Neural cell (in vitro differentiated cells): ENCODE data around the gene GRID1. TPM values are rescaled to one million over a fixed set of nuclear protein-coding genes. Genes with fewer than 3 reads are reported as not detected.

Experiments
- H2AFZ ChIP-seq: fragments of 200-600, 300-800 bp; sonication (generic), shearing (Covaris generic); 2 replicates; pipeline ENCODE4 v1.6.0; 2014; ENCODE audit warnings: low read depth, mild to moderate bottlenecking, antibody characterized with exemption, low read length, moderate library complexity
- H3F3A ChIP-seq: fragments of 200-600 bp; shearing (Covaris generic); 2 replicates; pipeline ENCODE4 v1.6.1; 2016; ENCODE audit warnings: mild to moderate bottlenecking, moderate library complexity, mixed read lengths, antibody characterized with exemption, low read length; ENCODE audit not compliant: insufficient read depth, poor library complexity, severe bottlenecking
- H3K27ac ChIP-seq: fragments of 200-600, 300-800 bp; sonication (generic), shearing (Covaris generic); 2 replicates; pipeline ENCODE4 v1.5.1; 2014; ENCODE audit warnings: mild to moderate bottlenecking, low read length, moderate library complexity
- H3K27me3 ChIP-seq: fragments of 300-800, 200-600 bp; sonication (generic), shearing (Covaris generic); 2 replicates; pipeline ENCODE4 v1.6.0; 2014; ENCODE audit warnings: mild to moderate bottlenecking, low read depth, low read length, moderate library complexity; ENCODE audit not compliant: insufficient read depth
- H3K36me3 ChIP-seq: fragments of 300-800, 200-600 bp; sonication (generic), shearing (Covaris generic); 2 replicates; pipeline ENCODE4 v1.5.1; 2014; ENCODE audit warnings: mild to moderate bottlenecking, antibody characterized with exemption, low read length, moderate library complexity; ENCODE audit not compliant: insufficient read depth
- H3K4me2 ChIP-seq: fragments of 300-800, 200-600 bp; sonication (generic), shearing (Covaris generic); 2 replicates; pipeline ENCODE4 v1.6.0; 2014; ENCODE audit warnings: mild to moderate bottlenecking, low read length
- H3K4me3 ChIP-seq: fragments of 300-800, 200-600 bp; sonication (generic), shearing (Covaris generic); 2 replicates; pipeline ENCODE4 v1.5.1; 2014; ENCODE audit warnings: mild to moderate bottlenecking, low read length, moderate library complexity
- H3K79me2 ChIP-seq: fragments of 200-600 bp; shearing (Covaris generic); replicated peaks from 2 replicates; pipeline ENCODE4 v1.6.0; 2014; ENCODE audit warnings: mild to moderate bottlenecking, low read length, moderate library complexity; ENCODE audit not compliant: insufficient read depth
- H3K9ac ChIP-seq: fragments of 300-800, 200-600 bp; sonication (generic), shearing (Covaris generic); 2 replicates; pipeline ENCODE4 v1.6.1; 2016; ENCODE audit warnings: mild to moderate bottlenecking, low read length, mixed read lengths
- H3K9me2 ChIP-seq: fragments of 200-600 bp; shearing (Covaris generic); 2 replicates; pipeline ENCODE4 v1.6.1; 2016; ENCODE audit warnings: mild to moderate bottlenecking, low read length, mixed read lengths; ENCODE audit not compliant: insufficient read depth
- H3K9me3 ChIP-seq: fragments of 200-600, 300-800 bp; sonication (generic), shearing (Covaris generic); 2 replicates; pipeline ENCODE4 v1.6.1; 2016; ENCODE audit warnings: mild to moderate bottlenecking, mixed run types, low read length, moderate library complexity, mixed read lengths
- H4K20me1 ChIP-seq: fragments of 200-600 bp; shearing (Covaris generic); 2 replicates; pipeline ENCODE4 v1.6.1; 2016; ENCODE audit warnings: mild to moderate bottlenecking, mixed run types; ENCODE audit not compliant: insufficient read depth
- EP300 ChIP-seq: fragments of 450-650 bp; conservative IDR thresholded peaks from 2 replicates; pipeline ENCODE4 v1.6.1; 2014; ENCODE audit warnings: antibody characterized with exemption, mild to moderate bottlenecking, moderate library complexity; ENCODE audit not compliant: poor library complexity, severe bottlenecking
- EZH2 ChIP-seq: fragments of 200-600, 300-800 bp; shearing (Covaris generic), sonication (generic); IDR thresholded peaks from 2 replicates; pipeline ENCODE4 v1.6.1; 2014; ENCODE audit warnings: antibody characterized with exemption, low read length, borderline replicate concordance, mild to moderate bottlenecking; ENCODE audit not compliant: insufficient read depth, poor library complexity, severe bottlenecking
- MXI1 ChIP-seq: fragments of 450-650 bp; conservative IDR thresholded peaks from 2 replicates; pipeline ENCODE4 v1.6.1; 2014; ENCODE audit warnings: antibody characterized with exemption, mild to moderate bottlenecking; ENCODE audit not compliant: poor library complexity, severe bottlenecking
- POLR2AphosphoS5 ChIP-seq: IDR thresholded peaks from 2 replicates; pipeline ENCODE4 v1.6.1; 2012
- RAD21 ChIP-seq: fragments of 450-650 bp; conservative IDR thresholded peaks from 2 replicates; pipeline ENCODE4 v1.6.1; 2014; ENCODE audit warnings: antibody characterized with exemption, mild to moderate bottlenecking, moderate library complexity
- REST ChIP-seq: IDR thresholded peaks from 2 replicates; pipeline ENCODE4 v1.6.1; 2012; ENCODE audit warnings: borderline replicate concordance
- SMC3 ChIP-seq: fragments of 450-650 bp; conservative IDR thresholded peaks from 2 replicates; pipeline ENCODE4 v1.6.1; 2014; ENCODE audit warnings: antibody characterized with exemption, mild to moderate bottlenecking, moderate library complexity; ENCODE audit not compliant: poor library complexity
- TAF1 ChIP-seq: IDR thresholded peaks from 2 replicates; pipeline ENCODE4 v1.6.1; 2012; ENCODE audit warnings: low read depth
- polyA plus RNA-seq: library from polyadenylated mRNA; depleted of rRNA; stranded (reverse); fragments of >200 nt; gene quantifications from 2 replicates; pipeline ENCODE4 v1.2.3, GENCODE V29; 2014
- TF ChIP-seq, protein P1 (sequence below): fragments of 450-650 bp; IDR thresholded peaks from 2 replicates; pipeline ENCODE4 v1.5.1; 2014; ENCODE audit warnings: antibody characterized with exemption, mild to moderate bottlenecking, moderate library complexity; ENCODE audit not compliant: poor library complexity, severe bottlenecking

Gene GRID1
- polyA plus RNA-seq, 1 donor from 2014 or later = 7.3 TPM

GRCh38 chr10:86198271-86198670, 168.3 kb downstream of the GRID1 start:
- no peaks in the 10 kb centered on the region for H3K79me2 ChIP-seq
- H3F3A ChIP-seq = no peaks in the 10 kb centered on the region
- H3K9me3 ChIP-seq = no peaks in the 10 kb centered on the region
- no peak overlapping the region for H3K27ac ChIP-seq
- H3K9me2 ChIP-seq = no peaks in the 10 kb centered on the region
- no peak overlapping the region for H3K4me3 ChIP-seq
- H3K9ac ChIP-seq = no peak overlapping the region
- H3K27me3 ChIP-seq = no peaks in the 10 kb centered on the region
- no peak overlapping the region for H3K4me2 ChIP-seq
- TF ChIP-seq POLR2AphosphoS5 (no peak), EZH2 (no peak), SMC3 (no peak), MXI1 (no peak), REST (no peak), TAF1 (no peak), RAD21 (no peak), EP300 (no peak)
- TF ChIP-seq, protein P1, sequence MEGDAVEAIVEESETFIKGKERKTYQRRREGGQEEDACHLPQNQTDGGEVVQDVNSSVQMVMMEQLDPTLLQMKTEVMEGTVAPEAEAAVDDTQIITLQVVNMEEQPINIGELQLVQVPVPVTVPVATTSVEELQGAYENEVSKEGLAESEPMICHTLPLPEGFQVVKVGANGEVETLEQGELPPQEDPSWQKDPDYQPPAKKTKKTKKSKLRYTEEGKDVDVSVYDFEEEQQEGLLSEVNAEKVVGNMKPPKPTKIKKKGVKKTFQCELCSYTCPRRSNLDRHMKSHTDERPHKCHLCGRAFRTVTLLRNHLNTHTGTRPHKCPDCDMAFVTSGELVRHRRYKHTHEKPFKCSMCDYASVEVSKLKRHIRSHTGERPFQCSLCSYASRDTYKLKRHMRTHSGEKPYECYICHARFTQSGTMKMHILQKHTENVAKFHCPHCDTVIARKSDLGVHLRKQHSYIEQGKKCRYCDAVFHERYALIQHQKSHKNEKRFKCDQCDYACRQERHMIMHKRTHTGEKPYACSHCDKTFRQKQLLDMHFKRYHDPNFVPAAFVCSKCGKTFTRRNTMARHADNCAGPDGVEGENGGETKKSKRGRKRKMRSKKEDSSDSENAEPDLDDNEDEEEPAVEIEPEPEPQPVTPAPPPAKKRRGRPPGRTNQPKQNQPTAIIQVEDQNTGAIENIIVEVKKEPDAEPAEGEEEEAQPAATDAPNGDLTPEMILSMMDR = no peak
- H2AFZ ChIP-seq = no peak overlapping the region
- H3K36me3 ChIP-seq = no peaks in the 10 kb centered on the region
- no peaks in the 10 kb centered on the region for H4K20me1 ChIP-seq

DNA sequence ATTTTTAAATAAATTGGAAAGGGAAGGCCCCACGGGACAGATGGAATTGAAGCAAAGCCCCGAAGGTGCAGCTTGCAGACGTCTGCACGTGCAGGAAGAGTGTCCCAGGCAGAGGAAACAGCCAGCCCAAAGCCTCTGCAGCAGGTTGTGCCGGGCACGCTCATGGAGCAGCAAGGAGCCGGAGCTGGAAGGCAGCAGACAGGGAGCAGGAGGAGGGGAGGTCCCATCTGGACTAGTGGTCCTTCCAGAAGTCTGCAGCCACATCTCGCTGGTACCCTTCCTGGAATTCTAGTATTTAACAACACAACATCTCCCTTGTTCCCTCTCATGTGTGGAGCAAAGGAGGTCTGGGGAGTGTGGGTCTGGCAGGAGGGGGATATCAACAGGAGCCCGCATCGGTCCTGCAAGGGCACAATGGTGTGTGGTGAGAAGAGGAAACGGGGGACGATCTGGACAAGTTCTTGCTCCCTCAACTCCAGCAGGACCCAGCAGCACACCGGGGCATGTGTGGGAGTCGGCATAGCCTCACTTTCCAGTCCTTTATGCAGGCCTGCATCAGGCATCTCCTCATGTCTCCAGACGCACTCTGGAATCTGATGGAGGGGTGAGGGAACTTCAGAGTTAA, 169.3 kb downstream of the GRID1 start:
- Histone ChIP-seq H3K9me2 (no peaks in the 10 kb centered on the region), H3K4me3 (no peak overlapping the region), H3K36me3 (no peaks in the 10 kb centered on the region), H2AFZ (no peak overlapping the region), H3K4me2 (no peak overlapping the region), H3K9me3 (no peaks in the 10 kb centered on the region), H3K27me3 (no peaks in the 10 kb centered on the region), H3K27ac (no peak overlapping the region), H3K9ac (no peak overlapping the region), H3F3A (no peaks in the 10 kb centered on the region), H4K20me1 (no peaks in the 10 kb centered on the region), H3K79me2 (no peaks in the 10 kb centered on the region)
- no peak for TF ChIP-seq RAD21
- TF ChIP-seq MXI1 = no peak
- TF ChIP-seq POLR2AphosphoS5 = no peak
- TF ChIP-seq EZH2 = no peak
- no peak for TF ChIP-seq EP300
- no peak for TF ChIP-seq TAF1
- TF ChIP-seq REST = no peak
- TF ChIP-seq, protein P1 = no peak
- no peak for TF ChIP-seq SMC3
